ENCODE data around the gene NUDT19. TPM values are rescaled to one million over a fixed set of nuclear protein-coding genes. Genes with fewer than 3 reads are reported as not detected.

The NUDT19 gene
- total and polyA plus RNA-seq, 2 donors (not counting 3 experiments of a cell fraction or from before 2014, with no cell fraction given), result 6.6 to 14.0 TPM

DNA sequence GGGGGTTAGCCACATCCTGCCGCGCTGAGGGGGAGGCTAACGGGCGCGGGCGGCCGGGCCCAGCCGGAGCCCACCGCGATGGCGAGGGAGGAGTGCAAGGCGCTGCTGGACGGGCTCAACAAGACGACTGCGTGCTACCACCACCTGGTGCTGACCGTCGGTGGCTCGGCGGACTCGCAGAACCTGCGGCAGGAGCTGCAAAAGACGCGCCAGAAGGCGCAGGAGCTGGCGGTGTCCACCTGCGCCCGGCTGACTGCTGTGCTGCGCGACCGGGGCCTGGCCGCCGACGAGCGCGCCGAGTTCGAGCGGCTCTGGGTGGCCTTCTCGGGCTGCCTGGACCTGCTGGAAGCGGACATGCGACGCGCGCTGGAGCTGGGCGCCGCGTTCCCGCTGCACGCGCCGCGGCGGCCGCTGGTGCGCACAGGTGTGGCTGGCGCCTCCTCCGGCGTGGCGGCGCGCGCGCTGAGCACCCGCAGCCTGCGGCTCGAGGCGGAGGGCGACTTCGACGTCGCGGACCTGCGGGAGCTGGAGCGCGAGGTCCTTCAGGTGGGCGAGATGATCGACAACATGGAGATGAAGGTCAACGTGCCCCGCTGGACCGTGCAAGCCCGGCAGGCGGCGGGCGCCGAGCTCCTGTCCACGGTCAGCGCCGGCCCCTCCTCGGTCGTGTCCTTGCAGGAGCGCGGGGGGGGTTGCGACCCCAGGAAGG, 15.3 kb upstream of the NUDT19 start:
- DNase-seq (ENCODE audit: low read depth, low spot score) (peak; percentile 12), FAIRE-seq (no peak)
- Histone ChIP-seq H3K4me3 (replicated peaks in 1 of 3; ENCODE audit: insufficient read depth in 1 of 3, low read depth in 1 of 3, low read length in 3 of 3) (peak overlapping the region in 2 of 3 experiments; percentile 10 to 74), H3K36me3 (ENCODE audit: control insufficient read depth in 2 of 2, extremely low read depth in 1 of 2, insufficient read depth in 2 of 2, low read length in 2 of 2) (no peaks in the 10 kb centered on the region), H3K27me3 (ENCODE audit: control insufficient read depth in 2 of 2, insufficient read depth in 2 of 2, low read length in 2 of 2) (peaks cover 16 to 24% of the 10 kb centered on the region in 2 experiments), H4K20me1 (replicated peaks; ENCODE audit: control insufficient read depth, extremely low read depth, insufficient read depth, low read length) (no peaks in the 10 kb centered on the region), H3K27ac (ENCODE audit: insufficient read depth, low read depth, low read length) (no peak overlapping the region), H2AFZ (ENCODE audit: low read depth, low read length) (peak overlapping the region; percentile 93), H3K79me2 (ENCODE audit: control insufficient read depth, insufficient read depth, low read length) (peaks cover 30% of the 10 kb centered on the region), H3K9ac (replicated peaks; ENCODE audit: extremely low read depth, insufficient read depth, low read length) (no peak overlapping the region), H3K9me3 (replicated peaks; ENCODE audit: control insufficient read depth, insufficient read depth, low read length) (no peaks in the 10 kb centered on the region), H3K4me2 (ENCODE audit: insufficient read depth, low read length) (peak overlapping the region; percentile 67), H3K4me1 (ENCODE audit: control insufficient read depth, extremely low read depth, insufficient read depth, low read length) (peaks cover 9% of the 10 kb centered on the region), H3K9me1 (replicated peaks; ENCODE audit: control insufficient read depth, extremely low read depth, insufficient read depth, low read length) (no peaks in the 10 kb centered on the region)
- POLR2A ChIA-PET, result no interaction called here
- no TSS peak for BruUV-seq (replicated peaks)
- intact Hi-C loops (cut with micrococcal nuclease), result loop anchor here (5.0 kb wide), 2 partner anchors 296 to 1496 kb away; partner anchors contain the start of genes CEP89, FAAP24 and LSM14A
- TF ChIP-seq EZH2 (IDR thresholded peaks at IDR 0.05; ENCODE audit: borderline replicate concordance, low read depth, low read length, severe bottlenecking), result peak; percentile 89
- no peak for TF ChIP-seq POLR2A (IDR thresholded peaks at IDR 0.05; ENCODE audit: low read depth, low read length)
- dilution Hi-C loops (cut with MboI; ENCODE audit: extremely low pct_ligation_motif_present, low sequenced_read_pairs), result no loop called here
- CTCF ChIA-PET, result interaction anchor here (0.9 to 2.0 kb wide), 3 partner anchors 14 to 77 kb away, joined by 3 to 7 read pairs (median 3); partner anchors contain the start of gene NUDT19

DNA sequence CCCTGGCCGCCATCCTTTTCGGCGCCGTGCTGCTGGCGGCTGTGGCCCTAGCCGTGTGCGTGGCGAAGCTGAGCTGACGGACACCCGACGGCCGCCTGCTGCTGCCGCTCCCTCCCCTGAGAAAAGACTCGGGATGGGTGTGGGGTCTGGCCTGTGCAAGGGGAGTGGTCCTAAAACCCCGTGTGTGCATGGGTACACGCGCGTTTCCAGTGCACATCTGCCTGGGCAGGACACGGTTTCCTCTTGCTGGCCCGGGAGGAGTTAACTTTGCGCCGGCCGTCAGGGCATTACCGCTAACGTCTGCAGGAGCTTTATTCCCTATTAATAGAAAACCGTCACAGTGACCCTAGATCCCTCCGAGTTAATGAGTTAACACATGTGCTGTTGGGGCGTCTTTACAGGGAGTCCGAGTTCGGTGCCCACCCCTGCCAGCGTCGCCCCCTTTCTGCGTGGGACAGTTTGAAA, 14.7 kb upstream of the NUDT19 start:
- ChIA-PET CTCF (no interaction called here), POLR2A (no interaction called here)
- Histone ChIP-seq H3K36me3 (ENCODE audit: control insufficient read depth in 2 of 2, extremely low read depth in 1 of 2, insufficient read depth in 2 of 2, low read length in 2 of 2) (no peaks in the 10 kb centered on the region), H3K27me3 (ENCODE audit: control insufficient read depth in 2 of 2, insufficient read depth in 2 of 2, low read length in 2 of 2) (peaks cover 16 to 25% of the 10 kb centered on the region in 2 experiments), H2AFZ (ENCODE audit: low read depth, low read length) (peak overlapping the region; percentile 93), H3K4me1 (ENCODE audit: control insufficient read depth, extremely low read depth, insufficient read depth, low read length) (peaks cover 9% of the 10 kb centered on the region), H3K27ac (ENCODE audit: insufficient read depth, low read depth, low read length) (no peak overlapping the region), H3K4me2 (ENCODE audit: insufficient read depth, low read length) (no peak overlapping the region), H3K79me2 (ENCODE audit: control insufficient read depth, insufficient read depth, low read length) (peaks cover 27% of the 10 kb centered on the region), H4K20me1 (replicated peaks; ENCODE audit: control insufficient read depth, extremely low read depth, insufficient read depth, low read length) (no peaks in the 10 kb centered on the region), H3K9me3 (replicated peaks; ENCODE audit: control insufficient read depth, insufficient read depth, low read length) (no peaks in the 10 kb centered on the region), H3K9ac (replicated peaks; ENCODE audit: extremely low read depth, insufficient read depth, low read length) (no peak overlapping the region), H3K4me3 (replicated peaks in 1 of 3; ENCODE audit: insufficient read depth in 1 of 3, low read depth in 1 of 3, low read length in 3 of 3) (no peak overlapping the region), H3K9me1 (replicated peaks; ENCODE audit: control insufficient read depth, extremely low read depth, insufficient read depth, low read length) (no peaks in the 10 kb centered on the region)
- DNase-seq (ENCODE audit: low read depth, low spot score) (no peak), FAIRE-seq (no peak)
- dilution Hi-C loops (cut with MboI; ENCODE audit: extremely low pct_ligation_motif_present, low sequenced_read_pairs) (no loop called here), intact Hi-C loops (cut with micrococcal nuclease) (loop anchor here (5.0 kb wide), 2 partner anchors 295 to 1495 kb away; partner anchors contain the start of genes CEP89, FAAP24 and LSM14A)
- BruUV-seq (replicated peaks), result no TSS peak
- TF ChIP-seq, protein P1, sequence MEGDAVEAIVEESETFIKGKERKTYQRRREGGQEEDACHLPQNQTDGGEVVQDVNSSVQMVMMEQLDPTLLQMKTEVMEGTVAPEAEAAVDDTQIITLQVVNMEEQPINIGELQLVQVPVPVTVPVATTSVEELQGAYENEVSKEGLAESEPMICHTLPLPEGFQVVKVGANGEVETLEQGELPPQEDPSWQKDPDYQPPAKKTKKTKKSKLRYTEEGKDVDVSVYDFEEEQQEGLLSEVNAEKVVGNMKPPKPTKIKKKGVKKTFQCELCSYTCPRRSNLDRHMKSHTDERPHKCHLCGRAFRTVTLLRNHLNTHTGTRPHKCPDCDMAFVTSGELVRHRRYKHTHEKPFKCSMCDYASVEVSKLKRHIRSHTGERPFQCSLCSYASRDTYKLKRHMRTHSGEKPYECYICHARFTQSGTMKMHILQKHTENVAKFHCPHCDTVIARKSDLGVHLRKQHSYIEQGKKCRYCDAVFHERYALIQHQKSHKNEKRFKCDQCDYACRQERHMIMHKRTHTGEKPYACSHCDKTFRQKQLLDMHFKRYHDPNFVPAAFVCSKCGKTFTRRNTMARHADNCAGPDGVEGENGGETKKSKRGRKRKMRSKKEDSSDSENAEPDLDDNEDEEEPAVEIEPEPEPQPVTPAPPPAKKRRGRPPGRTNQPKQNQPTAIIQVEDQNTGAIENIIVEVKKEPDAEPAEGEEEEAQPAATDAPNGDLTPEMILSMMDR (IDR thresholded peaks at IDR 0.05; ENCODE audit: extremely low read depth in 1 of 2, insufficient read depth in 1 of 2, low read depth in 1 of 2, low read length in 2 of 2), result no peak
- TF ChIP-seq EZH2 (IDR thresholded peaks at IDR 0.05; ENCODE audit: borderline replicate concordance, low read depth, low read length, severe bottlenecking), result peak; percentile 52
